WI38 (cell line): ENCODE measurements around the gene CSNK1G3.

ENCODE experiments used
- H3K4me3 ChIP-seq: 2 replicates; pipeline ENCODE4 v1.5.1; 2011; ENCODE audit warnings: low read depth, mild to moderate bottlenecking, control low read depth, low read length
- TF ChIP-seq, protein P1 (sequence below): IDR thresholded peaks from 2 replicates; pipeline ENCODE4 v1.5.1; 2012; ENCODE audit warnings: low read depth, mild to moderate bottlenecking, control low read depth, low read length

The CSNK1G3 gene

DNA sequence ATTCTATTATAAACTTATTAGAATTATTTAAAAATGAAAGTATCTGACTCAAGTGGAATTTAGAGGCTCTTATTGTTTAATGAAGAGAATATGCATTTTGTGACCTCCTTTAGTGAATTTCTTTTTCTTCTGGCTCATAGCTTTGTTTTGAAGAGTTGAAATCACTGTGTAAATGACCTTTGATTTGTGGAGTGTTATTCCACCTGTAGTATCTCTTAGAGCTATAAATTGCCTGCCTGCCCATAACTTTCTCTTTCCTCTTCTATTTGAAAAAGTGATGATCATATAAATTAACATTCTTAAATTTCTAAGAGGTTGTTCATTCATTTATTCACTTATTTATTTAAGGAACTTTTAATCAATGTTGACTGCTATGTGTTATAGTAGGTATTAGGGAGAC, 16.1 kb downstream of the CSNK1G3 start:
- TF ChIP-seq, protein P1, sequence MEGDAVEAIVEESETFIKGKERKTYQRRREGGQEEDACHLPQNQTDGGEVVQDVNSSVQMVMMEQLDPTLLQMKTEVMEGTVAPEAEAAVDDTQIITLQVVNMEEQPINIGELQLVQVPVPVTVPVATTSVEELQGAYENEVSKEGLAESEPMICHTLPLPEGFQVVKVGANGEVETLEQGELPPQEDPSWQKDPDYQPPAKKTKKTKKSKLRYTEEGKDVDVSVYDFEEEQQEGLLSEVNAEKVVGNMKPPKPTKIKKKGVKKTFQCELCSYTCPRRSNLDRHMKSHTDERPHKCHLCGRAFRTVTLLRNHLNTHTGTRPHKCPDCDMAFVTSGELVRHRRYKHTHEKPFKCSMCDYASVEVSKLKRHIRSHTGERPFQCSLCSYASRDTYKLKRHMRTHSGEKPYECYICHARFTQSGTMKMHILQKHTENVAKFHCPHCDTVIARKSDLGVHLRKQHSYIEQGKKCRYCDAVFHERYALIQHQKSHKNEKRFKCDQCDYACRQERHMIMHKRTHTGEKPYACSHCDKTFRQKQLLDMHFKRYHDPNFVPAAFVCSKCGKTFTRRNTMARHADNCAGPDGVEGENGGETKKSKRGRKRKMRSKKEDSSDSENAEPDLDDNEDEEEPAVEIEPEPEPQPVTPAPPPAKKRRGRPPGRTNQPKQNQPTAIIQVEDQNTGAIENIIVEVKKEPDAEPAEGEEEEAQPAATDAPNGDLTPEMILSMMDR = no peak
- H3K4me3 ChIP-seq = no peak overlapping the region

DNA sequence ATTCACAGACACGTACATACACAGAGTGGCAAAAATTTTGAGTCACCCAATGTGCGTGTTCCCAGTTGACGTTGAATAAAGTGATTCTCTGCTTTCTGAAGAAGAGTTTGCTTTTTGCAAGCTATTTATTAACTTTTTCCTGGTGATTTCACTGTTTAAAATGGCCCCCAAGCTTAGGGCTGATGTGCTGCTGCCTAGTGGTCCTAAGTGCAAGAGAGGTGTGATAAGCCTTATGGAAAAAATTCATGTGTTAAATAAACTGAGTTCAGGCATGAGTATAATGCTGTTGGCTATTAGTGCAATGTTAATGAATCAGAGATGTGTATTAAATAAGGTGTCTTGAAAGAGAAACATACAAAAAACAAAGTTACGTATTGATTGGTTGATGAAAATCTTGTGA, 16.9 kb downstream of the CSNK1G3 start:
- TF ChIP-seq, protein P1 = no peak
- no peak overlapping the region for H3K4me3 ChIP-seq

DNA sequence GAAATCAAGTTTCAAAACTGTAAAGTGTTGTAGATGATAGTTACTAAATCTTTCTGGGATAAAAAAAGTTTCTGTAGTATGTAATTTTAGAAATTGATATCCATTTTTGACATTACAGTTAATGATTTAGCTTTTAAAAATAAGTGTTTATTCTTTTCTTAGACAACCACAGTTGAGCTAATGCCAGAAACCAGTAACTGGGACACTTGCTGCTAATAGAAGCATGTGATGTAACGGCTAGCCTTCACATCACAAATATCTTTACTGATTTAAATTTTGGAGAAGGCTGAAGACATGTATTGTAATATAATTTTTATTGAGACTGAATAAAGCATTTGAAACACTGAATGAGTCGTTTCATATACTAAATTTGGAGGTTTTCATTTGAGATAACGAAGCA, 18.8 kb downstream of the CSNK1G3 start:
- TF ChIP-seq, protein P1 = no peak
- H3K4me3 ChIP-seq = no peak overlapping the region

- no peak overlapping the region for H3K4me3 ChIP-seq
- TF ChIP-seq, protein P1 = no peak
Measured at GRCh38 chr5:123535648-123536047, 23.7 kb downstream of the CSNK1G3 start.

DNA sequence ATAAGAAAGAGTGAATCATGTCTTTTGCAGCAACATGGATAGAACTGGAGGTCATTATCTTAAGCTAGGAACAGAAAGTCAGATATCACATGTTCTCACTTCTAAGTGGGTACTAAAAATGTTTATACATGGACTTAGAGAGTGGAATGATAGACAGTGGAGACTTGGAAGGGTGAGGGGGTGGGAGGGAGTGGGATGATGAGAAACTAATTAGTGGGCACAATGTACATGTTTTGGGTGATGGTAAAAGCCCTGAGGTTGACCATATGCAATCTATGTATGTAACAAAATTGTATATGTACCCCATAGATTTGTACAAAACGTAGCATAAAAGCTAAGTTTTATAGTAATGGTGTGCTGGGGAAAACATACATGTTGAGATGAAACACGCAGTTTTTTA, 25.3 kb downstream of the CSNK1G3 start:
- no peak overlapping the region for H3K4me3 ChIP-seq
- TF ChIP-seq, protein P1 = no peak

GRCh38 chr5:123537845-123538244, 25.9 kb downstream of the CSNK1G3 start:
- TF ChIP-seq, protein P1 = no peak
- no peak overlapping the region for H3K4me3 ChIP-seq

DNA sequence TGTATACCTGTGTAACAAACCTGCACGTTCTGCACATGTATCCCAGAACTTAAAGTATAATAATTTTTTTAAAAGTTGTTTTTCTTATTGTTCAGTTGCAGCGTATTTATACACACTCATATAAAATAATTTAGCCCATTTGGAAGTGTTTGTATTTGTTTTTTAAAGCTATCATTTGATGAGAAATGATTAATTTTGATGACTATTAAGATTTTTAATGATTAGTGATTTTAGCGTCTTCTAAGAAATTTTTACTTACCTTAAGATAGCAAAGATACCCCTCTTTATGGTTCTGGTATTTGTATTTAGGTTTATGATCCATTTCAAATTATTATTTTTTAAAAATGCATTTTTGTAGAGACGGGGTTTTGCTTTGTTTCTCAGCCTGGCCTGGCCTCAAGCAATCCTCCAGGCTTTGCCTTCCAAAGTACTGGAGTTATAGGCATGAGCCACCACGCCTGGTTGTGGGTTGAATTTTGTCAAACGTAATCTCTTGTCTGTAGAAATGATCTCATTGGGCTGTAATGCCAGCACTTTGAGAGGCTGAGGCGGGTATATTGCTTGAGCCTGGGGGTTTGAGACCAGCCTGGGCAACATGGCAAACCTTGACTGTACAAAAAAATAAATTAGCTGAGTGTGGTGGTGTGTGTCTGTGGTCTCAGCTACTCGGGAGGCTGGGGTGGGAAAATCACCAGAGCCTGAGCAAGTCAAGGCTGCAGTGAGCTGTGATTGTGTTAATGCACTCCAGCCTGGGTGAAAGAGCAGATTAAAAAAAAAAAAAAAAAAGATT, 26.9 kb downstream of the CSNK1G3 start:
- H3K4me3 ChIP-seq = no peak overlapping the region
- TF ChIP-seq, protein P1 = no peak
